HG02973 (cell line): ENCODE results near the gene CCDC97.

ENCODE experiments used
- ATAC-seq: cut with Tn5 transposase; IDR thresholded peaks from one replicate; pipeline ENCODE4 v1.9.1; 2021; ENCODE audit warnings: moderate library complexity; ENCODE audit not compliant: unreplicated experiment

CCDC97 gene

GRCh38 chr19:41297628-41298347 is 12.2 kb upstream of the CCDC97 start:
- peak; percentile 70 for ATAC-seq

DNA sequence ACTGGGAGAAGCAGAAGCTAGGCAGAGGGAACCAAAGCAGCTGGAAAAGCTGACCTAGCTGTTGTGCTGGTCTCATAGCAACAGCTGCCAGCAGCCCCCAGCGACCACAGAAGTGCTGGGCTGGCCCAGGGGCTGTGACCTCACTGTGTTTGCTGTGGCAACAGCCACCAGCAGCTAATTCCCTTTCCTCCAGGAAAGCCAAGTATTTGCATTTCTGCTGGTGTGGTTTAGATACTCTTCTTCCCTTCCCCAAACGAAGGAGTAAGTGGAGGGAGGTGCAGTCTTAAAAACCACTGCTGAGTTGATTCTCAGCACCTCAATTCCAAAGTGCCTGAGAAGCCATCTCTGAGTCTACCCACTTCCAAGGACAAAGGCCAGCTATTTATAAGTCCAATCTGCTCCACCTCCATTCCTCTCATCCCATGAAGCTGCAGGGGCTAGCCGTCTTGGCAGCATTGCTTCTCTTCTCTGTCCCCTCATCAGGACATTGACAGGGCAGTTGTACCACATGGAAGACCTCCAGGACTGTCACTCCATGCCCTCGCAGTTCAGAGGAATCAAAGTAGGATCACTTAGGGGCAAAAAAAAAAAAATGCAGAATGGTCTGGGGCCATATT is 11.5 kb upstream of the CCDC97 start:
- no peak for ATAC-seq

GRCh38 chr19:41299046-41299754 is 10.8 kb upstream of the CCDC97 start:
- no peak for ATAC-seq

DNA sequence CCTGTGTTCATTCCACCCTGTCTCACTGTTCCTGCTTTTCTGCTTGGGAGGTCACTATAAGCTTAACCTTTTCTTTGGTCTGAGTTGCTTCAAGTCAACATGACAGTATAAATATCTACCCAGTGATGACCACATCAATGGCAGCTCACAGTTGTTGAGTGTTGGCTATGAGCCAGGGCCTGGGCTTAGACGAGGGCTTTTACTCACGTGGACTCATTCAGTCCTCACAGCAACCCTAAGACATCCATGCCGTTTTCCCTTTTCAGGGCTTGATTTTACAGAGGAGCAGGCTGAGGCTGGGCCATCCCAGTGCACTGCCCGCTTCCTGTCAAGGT is 10.2 kb upstream of the CCDC97 start:
- ATAC-seq = no peak

DNA sequence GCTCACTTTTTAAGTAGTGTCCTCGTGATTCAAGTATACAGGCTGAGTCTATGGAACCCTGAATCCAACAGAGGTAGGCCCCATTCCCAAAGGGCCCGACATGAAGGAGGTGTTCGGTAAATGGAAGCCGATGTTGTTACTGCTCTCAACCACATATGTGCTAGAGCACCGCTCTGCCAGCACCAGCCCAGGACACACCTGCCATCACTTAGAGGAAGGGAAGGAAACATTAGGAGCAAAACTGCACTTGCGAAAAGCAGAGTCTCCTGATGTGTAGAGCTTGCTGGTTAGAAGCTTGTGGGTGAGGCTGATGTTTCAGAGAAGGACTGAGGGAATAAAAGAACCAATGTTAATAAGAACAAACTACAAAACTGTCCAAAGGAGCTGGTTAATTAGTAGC is 9.4 kb upstream of the CCDC97 start:
- no peak for ATAC-seq

- no peak for ATAC-seq
These were observed 7.2 kb upstream of the CCDC97 start for GRCh38 chr19:41302624-41303351.

DNA sequence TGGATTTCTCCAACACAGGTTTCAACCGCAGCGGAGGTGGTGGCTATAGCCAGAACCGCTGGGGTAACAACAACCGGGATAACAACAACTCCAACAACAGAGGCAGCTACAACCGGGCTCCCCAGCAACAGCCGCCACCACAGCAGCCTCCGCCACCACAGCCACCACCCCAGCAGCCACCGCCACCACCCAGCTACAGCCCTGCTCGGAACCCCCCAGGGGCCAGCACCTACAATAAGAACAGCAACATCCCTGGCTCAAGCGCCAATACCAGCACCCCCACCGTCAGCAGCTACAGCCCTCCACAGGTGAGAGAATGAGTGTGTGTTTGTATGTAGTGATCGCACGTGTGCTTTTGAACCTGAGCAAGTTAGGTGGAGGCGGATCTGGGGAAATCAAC is 6.0 kb upstream of the CCDC97 start:
- no peak for ATAC-seq

GRCh38 chr19:41304706-41305483 is 5.1 kb upstream of the CCDC97 start:
- ATAC-seq = no peak

- no peak for ATAC-seq
These were observed 3.8 kb upstream of the CCDC97 start for GRCh38 chr19:41305927-41306793.

- ATAC-seq = no peak
These were observed 2.7 kb upstream of the CCDC97 start for GRCh38 chr19:41307090-41307875.

GRCh38 chr19:41307954-41308449 is 2.0 kb upstream of the CCDC97 start:
- no peak for ATAC-seq

DNA sequence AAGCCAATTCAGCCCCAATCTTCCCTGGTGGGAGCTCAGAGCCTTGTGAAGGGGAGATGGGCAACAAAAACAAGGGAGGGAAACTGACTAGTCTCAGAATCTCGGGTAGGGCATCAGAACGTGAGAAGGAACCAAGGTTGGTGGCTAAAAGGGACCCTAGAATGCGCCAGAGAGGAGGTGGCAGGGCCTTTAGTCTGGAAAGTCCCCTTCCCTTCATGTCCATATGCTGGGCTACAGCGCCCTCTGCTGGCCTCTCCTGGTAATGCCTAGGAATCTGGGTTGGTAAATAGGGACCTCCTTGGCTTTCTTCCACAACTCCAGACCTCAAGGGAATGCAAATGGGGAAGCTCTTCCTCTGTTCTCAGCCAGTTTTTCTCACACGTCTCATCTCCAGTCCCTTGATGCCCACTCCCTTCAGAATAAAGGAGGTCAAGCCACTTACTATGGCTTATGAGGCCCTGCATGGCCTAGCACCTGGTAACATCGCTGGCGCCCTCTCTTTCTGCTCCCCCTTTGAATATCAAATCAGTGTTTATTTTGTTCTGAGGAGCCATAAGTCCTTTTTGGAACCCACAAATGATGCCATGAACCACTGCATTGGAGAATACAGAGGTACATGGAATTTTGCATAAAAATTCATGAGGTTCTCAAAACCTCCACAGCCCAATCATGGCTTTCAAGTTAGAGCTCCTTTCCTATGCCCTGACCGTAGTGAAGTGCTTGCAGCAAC is 1.4 kb upstream of the CCDC97 start:
- peak; percentile 38 for ATAC-seq

DNA sequence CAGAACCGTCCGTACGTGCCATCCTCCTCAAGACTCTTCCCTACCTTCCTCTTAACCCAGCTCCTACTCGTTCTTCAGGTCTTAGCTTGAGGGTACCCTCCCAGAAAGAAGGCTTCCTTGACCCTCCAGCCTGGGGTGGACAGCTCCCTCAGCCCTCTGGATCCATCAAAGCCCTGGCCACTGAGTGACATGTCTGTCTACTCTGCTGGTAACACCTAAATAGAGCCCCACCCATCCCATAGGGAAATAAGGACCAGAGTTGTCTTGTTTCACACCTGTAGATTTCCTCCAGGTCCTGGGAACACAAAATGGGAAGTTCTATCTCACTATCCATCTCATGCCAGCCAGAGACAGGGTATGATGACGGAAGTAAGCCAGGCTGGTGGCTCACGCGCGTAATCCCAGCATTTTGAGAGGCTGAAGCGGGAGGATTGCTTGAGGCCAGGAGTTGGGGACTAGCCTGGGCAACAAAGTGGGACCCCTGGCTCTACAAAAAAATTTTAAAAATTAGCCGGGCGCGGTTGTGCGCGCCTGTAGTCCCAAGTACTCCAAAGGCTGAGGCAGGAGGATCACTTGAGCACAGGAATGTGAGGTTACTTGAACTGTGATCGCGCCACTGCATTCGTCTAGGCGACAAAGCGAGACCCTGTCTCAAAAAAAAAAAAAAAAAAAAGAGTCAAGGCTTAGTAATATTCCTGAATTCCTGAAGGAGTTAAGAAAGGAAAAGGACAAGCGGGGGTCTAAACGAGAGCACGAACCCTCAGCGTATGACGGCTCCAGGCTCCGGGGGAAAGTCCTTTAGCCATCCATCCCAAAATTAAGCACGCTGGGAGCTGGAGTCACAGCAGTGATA is 566 bp upstream of the CCDC97 start:
- ATAC-seq = no peak

DNA sequence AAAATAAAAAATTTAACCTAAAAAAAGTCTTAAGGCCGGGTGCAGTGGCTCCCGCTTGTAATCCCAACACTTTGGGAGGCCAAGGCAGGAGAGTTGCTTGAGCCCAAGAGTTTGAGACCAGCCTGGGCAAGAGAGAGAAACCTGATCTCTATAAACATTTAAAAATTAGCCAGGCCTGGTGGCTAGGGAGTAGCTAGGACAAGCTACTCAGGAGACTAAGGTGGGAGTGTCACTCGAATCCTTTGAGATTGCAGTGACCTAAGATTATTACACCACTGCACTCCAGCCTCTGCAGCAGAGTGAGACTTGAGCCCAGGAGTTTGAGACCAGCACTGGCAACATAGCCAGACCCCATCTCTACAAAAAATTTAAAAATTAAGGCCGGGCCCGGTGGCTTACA is 1.1 kb downstream of the CCDC97 start:
- ATAC-seq = no peak

- no peak for ATAC-seq
These were observed 1.6 kb downstream of the CCDC97 start for GRCh38 chr19:41311613-41312012.

DNA sequence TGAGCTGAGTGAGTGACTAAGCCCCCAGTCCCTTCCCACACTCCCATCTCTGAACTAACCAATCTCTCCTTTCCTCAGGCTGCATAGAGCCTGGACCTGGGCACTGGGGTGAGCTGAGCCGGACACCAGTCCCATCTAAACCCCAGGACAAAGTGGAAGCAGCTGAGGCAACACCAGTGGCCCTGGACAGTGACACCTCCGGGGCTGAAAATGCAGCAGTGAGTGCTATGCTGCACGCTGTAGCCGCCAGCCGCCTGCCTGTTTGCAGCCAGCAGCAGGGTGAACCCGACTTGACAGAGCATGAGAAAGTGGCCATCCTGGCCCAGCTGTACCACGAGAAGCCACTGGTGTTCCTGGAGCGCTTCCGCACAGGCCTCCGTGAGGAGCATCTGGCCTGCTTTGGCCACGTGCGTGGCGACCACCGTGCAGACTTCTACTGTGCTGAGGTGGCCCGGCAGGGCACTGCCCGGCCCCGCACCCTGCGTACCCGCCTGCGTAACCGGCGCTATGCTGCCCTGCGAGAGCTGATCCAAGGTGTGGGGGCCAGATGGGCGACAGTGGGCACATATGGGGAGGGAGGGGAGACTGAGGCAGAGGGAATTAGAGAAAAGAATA is 6.4 kb downstream of the CCDC97 start:
- no peak for ATAC-seq
